AG08396 (cell line): Measurements from ENCODE around the gene SGCD.

Experiments
- DNase-seq: peaks from one replicate; pipeline ENCODE4 v3.0.0; 2012; ENCODE audit warnings: low spot score, mixed read lengths

The SGCD gene

GRCh38 chr5:156515121-156515520, 188.2 kb downstream of the SGCD start:
- DNase-seq: no peak

DNA sequence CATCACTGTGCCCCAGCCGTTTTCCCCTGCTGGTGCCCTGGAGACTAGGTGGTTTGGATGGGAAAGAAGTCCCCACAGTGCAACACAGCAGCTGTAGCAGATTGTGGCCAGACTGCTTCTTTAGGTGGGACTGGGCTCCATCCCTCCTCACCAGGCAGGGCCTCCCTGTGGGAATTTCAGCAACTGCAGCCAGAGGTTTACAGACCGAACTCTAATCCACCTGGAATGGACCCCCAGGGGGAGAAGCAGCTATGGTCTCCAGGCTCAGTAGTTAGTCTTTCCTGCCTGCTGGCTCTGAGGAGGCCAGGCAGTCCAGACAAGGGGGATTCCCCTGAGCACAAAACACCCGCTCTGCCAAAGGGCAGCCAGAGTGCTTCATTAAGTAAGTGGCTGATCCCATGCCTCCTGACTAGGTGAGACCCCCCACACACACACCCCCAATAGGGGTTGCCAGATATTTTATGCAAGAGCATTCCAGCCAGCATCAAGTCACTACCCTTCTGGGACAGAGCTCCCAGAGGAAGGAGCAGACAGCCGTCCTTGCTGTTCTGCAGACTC, 188.9 kb downstream of the SGCD start:
- DNase-seq: no peak

DNA sequence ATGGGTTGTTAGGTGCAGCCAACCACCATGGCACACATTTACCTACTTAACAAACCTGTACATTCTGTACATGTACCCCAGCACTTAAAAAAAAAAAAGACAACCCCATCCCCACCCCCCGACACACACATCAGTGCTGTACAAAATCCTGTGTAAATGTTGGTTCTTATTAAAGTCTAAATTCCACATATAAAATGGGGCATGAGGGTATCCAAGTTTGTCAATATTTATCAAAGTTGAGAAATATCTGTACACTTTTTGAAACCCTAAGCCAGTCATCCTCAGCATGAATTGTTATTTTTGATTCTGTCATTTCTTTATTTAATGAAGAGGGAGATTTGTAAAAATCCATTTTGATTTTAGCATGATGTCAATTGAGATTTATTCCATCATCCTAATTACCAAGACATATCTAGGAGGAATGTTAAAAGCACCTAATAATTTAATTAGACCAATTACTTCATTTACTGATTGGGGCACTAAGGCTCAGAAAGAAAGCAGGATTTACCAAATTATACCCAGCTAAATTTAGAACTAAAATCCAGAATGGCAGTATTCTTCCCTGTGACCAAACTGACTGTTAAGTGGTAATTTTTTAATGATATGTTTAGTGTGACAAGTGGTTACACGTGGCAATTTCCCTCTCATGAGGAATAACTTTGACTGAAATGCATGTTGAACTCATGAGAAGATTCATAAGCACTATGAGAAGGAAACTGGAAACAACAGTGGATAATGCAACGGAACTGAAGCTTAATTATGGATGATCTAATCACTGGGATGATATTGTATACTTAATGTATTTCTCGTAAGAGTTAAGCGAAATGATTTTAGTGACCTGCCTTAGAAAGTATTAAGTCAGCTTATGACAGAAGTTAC, 195.9 kb downstream of the SGCD start:
- DNase-seq: no peak

DNA sequence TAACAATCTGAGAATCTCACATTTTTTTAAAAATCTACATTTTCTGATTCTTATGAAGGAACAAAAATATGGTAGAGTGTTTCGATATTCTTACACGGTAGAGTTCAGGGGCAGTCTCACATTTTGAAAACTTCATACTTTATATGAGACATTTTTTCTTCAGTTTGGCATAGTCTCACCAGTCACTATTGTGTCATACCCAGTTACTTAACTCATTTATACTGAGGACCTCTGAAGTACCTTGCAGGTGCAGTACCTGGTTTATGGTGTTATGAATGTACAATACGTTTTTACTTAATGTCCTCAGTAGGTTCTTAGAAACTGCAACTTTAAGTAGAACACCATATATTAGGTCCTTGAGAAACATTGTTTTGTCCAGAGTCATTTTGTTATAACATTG, 196.6 kb downstream of the SGCD start:
- DNase-seq: no peak

DNA sequence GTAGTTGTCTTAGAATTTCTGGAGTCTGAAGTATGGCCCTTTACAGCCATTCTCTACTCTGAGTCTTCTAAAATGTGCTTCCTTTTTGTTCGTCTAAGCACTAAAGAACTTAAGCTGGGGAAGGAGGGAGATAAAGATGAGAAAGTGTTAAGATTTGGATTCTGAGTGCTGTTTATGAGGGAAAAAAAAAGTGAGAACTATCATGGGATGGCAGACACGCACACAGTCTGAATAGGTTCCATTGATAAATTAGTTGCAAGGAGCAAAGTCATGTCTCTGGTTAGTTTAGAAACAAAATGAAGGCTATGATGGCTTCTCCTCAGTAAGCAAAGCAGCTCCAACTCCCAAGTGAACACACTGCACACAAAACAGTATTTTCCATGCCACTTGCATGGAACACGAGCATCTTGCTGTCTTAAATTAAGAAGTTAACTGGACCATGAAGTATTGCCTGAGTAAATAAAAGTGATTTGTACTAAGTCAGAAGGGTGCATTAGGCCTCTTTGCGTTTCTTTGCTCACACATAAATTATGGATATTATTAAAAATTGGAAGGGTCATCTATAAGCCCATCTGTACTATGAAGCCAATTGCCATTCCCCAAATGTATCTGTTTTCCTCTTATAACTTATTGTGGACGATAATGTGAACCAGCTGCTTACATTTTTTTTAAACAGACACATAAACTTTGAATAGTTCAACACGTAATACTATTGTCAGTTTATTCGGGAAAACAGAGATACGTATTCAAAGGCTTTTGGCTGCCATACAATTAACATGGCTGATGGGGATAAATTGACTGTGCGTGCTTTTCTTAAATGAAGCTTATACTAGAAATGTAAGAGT, 199.3 kb downstream of the SGCD start:
- DNase-seq: no peak

DNA sequence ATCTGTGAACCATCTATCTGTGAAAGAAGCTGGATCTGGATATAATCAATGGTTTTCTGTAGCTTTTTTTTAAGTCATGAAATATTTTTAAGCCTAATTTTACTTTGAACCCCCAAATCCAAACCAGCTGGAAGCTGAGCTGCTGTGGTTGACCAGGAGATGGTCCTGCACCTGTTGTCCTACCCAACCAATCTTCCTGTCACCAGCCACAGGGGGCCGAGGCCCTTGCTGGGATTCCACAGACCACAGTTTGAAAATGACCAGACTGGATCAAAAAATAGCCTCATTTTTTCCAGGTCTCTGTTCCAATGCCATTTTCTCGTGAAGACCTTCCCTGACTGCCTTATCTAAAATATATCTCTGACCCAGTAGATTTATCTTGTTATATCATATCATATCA, 200.6 kb downstream of the SGCD start:
- no peak for DNase-seq

DNA sequence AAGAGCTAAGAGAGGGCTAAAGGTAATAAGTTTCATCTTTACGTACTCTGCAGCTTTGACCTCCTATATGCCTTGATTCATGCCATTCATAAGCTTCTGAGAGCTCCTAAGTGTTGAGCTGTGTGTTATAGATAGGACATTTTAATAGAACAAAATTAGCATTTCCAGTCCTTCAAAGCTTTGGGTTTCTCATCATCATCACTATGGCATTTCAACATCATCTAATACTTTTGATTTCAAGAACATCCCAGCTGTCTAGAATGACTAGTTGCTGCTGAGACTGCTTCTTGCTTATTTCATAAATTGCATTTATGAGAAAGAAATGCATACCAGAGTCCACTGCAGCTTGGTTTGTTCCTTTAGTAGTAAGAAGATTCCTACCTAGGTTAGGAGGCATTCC, 201.7 kb downstream of the SGCD start:
- no peak for DNase-seq

DNA sequence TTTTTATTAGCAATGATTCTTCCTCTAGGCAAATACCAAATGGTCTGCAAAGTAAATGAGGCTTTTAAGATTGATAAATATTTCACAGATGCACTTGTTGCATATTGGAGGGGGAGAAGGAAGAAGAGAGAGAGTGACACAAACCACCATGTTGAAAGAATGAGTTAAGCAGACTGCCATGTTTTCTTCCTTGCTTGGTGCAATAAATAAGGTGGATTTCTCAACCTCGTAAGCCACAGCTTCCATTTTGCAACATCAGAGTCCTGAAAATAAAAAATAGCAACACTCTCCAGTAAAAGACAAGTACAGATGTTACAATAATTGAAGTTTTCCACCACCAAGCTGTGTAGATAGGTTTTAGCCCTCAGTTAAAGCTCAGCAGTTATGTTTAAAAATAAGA, 202.9 kb downstream of the SGCD start:
- DNase-seq: no peak

GRCh38 chr5:156531199-156531598, 204.2 kb downstream of the SGCD start:
- no peak for DNase-seq

GRCh38 chr5:156532921-156533320, 206.0 kb downstream of the SGCD start:
- no peak for DNase-seq

- DNase-seq: no peak
Measured at GRCh38 chr5:156534085-156534484, 207.1 kb downstream of the SGCD start.

DNA sequence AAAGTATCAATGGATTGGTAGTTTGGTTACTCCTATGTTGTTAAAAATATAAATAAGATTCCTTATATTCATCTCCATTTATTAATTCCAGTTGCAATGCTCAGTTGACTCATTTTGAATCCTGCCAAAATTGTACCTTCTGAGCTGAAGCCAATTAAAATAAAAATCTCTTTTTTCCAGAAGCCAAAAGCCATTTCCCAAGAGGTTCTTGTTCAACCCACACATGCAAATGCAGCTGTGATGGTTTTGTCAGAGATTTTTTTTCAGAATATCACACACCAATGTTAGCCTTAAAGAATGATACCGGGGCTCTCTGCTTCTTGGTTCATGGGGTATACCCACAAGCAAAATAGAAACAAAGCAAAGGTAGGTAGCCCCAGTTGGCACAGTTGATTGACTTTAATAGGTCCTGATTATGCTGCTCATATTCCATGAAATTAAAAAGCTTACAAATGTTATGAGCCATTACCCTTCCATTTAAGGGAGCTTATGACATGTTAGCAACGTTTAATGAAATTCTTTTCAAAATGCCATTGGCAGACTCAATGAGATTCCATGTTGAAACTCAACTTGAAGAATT, 208.0 kb downstream of the SGCD start:
- DNase-seq: no peak

GRCh38 chr5:156540491-156540890, 213.5 kb downstream of the SGCD start:
- DNase-seq: no peak

- DNase-seq: no peak
Measured at GRCh38 chr5:156541582-156541981, 214.6 kb downstream of the SGCD start.

- no peak for DNase-seq
Measured at GRCh38 chr5:156543348-156544145, 216.6 kb downstream of the SGCD start.

GRCh38 chr5:156552855-156553358, 225.9 kb downstream of the SGCD start:
- DNase-seq: no peak

GRCh38 chr5:156556666-156557406, 229.9 kb downstream of the SGCD start:
- no peak for DNase-seq

GRCh38 chr5:156560002-156560401, 233.0 kb downstream of the SGCD start:
- DNase-seq: no peak

DNA sequence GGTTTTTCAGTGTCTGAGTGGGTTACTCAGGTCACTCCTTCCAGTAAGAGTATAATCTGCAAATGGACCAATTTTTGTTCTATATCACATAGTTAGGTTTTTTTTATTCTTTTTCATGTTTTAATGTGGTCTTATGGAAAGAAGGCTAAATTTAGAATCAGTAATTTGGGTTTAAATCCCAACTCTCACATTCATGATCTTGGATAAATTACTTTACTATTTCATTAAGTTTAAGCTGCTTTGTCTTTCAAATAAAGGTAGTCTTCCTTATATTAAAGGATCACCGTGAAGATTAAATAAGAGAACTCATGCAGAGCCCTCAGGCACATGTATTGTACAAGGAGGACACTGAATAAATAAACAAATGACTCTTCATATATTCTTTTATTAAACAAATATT, 234.7 kb downstream of the SGCD start:
- no peak for DNase-seq

DNA sequence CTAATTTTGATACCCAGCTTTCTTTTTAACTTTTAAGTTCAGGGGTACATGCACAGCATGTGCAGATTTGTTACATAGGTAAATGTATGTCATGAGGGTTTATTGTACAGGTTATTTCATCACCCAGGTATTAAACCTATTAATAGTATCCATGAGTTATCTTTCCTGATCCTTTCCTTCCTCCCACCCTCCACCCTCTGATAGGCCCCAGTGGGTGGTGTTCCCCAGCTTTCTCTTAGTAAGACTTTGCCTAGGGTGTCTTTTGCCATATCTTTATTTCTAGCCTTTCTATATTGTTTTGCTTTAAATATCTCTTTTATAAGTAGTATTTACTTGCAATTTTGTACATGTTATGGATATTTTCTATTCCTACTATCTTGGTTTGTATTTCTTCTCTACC, 243.7 kb downstream of the SGCD start:
- DNase-seq: no peak

DNA sequence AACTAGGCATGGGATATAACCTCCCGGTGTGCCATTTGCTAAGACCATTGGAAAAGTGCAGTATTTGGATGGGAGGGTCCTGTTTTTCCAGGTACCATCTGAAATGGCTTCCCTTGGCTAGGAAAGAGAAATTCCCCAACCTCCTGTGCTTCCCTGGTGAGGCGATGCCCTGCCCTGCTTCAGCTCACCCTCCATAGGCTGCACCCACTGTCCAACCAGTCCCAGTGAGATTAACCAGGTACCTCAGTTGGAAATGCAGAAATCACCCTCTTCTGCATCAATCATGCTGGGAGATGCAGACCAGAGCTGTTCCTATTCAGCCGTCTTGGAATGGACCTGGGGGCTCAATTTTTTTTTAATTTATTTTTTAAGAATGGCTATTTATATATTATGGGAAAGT, 254.8 kb downstream of the SGCD start:
- no peak for DNase-seq
